Thyroid gland (tissue), 4 donors: ENCODE data around the gene KCNRG. TPM values are rescaled to one million over a fixed set of nuclear protein-coding genes. Genes with fewer than 3 reads are reported as not detected.

ENCODE experiments used
- DNase-seq, 2 donors: peaks; one replicate each; pipeline ENCODE4 v3.0.0-alpha.2; 2019
- H3K27ac ChIP-seq, 3 donors: fragments of 200-600 bp; sonication (generic); 1 replicate in 2 of 3; 2 replicates in 1 of 3; pipeline ENCODE4 v1.5.1; 2016 to 2019; ENCODE audit warnings: mild to moderate bottlenecking in 1 of 3, moderate library complexity in 1 of 3
- H3K27me3 ChIP-seq: fragments of 200-600 bp; sonication (generic); one replicate; pipeline ENCODE4 v1.5.1; 2019
- H3K36me3 ChIP-seq, 2 donors: fragments of 200-600 bp; sonication (generic); one replicate each; pipeline ENCODE4 v1.5.1; 2016 to 2019
- H3K4me1 ChIP-seq, 2 donors: fragments of 200-600 bp; sonication (generic); one replicate each; pipeline ENCODE4 v1.5.1; 2017 to 2019
- H3K4me3 ChIP-seq, 3 donors: fragments of 200-600 bp; sonication (generic); replicated peaks in 1 of 3; 1 replicate in 2 of 3; 2 replicates in 1 of 3; pipeline ENCODE4 v1.5.1; 2016; ENCODE audit warnings: mild to moderate bottlenecking in 1 of 3
- H3K9me3 ChIP-seq: fragments of 200-600 bp; sonication (generic); one replicate; pipeline ENCODE4 v1.5.1; 2017
- CTCF ChIP-seq, 6 experiments: fragments of 200-600 bp in 3 of 6; fragments of 450-650 bp in 3 of 6; sonication (generic) in 3 of 6; IDR thresholded peaks; one replicate each; pipeline ENCODE4 v1.5.1; 2016 to 2019; ENCODE audit warnings: antibody characterized with exemption in 6 of 6, mild to moderate bottlenecking in 2 of 6, inconsistent platforms in 1 of 6, moderate library complexity in 1 of 6
- POLR2A ChIP-seq, 2 donors: fragments of 450-650 bp; IDR thresholded peaks; one replicate each; pipeline ENCODE4 v1.6.1; 2017; ENCODE audit warnings: antibody characterized with exemption in 2 of 2, mild to moderate bottlenecking in 2 of 2, moderate library complexity in 1 of 2
- WGBS, 2 donors: methylation state at CpG; one replicate each; pipeline ENCODE4 v1.1.5; 2017; 5-methylcytosine and 5-hydroxymethylcytosine counted together
- intact Hi-C: fragments of 100-400 bp; cut with DNase I; formaldehyde crosslinking; loops from one replicate; pipeline ENCODE4 v1.15.1; 2023
- total RNA-seq, 4 donors: library from RNA; depleted of rRNA; stranded (reverse); fragments of >200 nt; gene quantifications; one replicate each; pipeline ENCODE4 v1.2.3, GENCODE V29; 2016

KCNRG gene, protein sequence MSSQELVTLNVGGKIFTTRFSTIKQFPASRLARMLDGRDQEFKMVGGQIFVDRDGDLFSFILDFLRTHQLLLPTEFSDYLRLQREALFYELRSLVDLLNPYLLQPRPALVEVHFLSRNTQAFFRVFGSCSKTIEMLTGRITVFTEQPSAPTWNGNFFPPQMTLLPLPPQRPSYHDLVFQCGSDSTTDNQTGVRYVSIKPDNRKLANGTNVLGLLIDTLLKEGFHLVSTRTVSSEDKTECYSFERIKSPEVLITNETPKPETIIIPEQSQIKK
- 1 to 10 TPM; 1.0 to 5.8 (median 2.6) TPM for total RNA-seq

GRCh38 chr13:50015258-50015657 is at the start of gene KCNRG:
Gene KCNRG, plus strand, starts transcription at chr13:50015444. Its CDS starts 50 bp downstream, at chr13:50015494.
- intact Hi-C loops = no loop called here
- Histone ChIP-seq H3K27ac (no peak within 1 kb of the TSS), H3K9me3 (no peaks in the 10 kb centered on the region), H3K4me1 (no peaks in the 10 kb centered on the region), H3K4me3 (no peak within 1 kb of the TSS), H3K27me3 (no peaks in the 10 kb centered on the region), H3K36me3 (peaks cover 4 to 14% of the 10 kb centered on the region in 2 donors)
- no peak for TF ChIP-seq CTCF (IDR thresholded peaks at IDR 0.05)
- no peak for TF ChIP-seq POLR2A (IDR thresholded peaks at IDR 0.05)
- DNase-seq = no peak
- WGBS, 2 donors = 67 to 68% methylated on average over 5 of the region's 5 CpGs

GRCh38 chr13:49967456-49967855 is 47.8 kb upstream of the KCNRG start:
- H3K9me3 ChIP-seq = no peaks in the 10 kb centered on the region
- TF ChIP-seq POLR2A (IDR thresholded peaks at IDR 0.05) (no peak), CTCF (IDR thresholded peaks at IDR 0.05) (no peak)
- no peaks in the 10 kb centered on the region for H3K36me3 ChIP-seq
- H3K27ac ChIP-seq = no peak overlapping the region
- H3K4me1 ChIP-seq = no peaks in the 10 kb centered on the region
- DNase-seq = no peak
- H3K27me3 ChIP-seq = no peaks in the 10 kb centered on the region
- intact Hi-C loops = no loop called here
- H3K4me3 ChIP-seq = no peak overlapping the region
- WGBS, 2 donors = 94 to 96% methylated on average over 4 of the region's 4 CpGs

GRCh38 chr13:49972709-49973108 is 42.5 kb upstream of the KCNRG start:
- Histone ChIP-seq H3K27me3 (no peaks in the 10 kb centered on the region), H3K36me3 (no peaks in the 10 kb centered on the region), H3K9me3 (no peaks in the 10 kb centered on the region), H3K4me3 (no peak overlapping the region), H3K4me1 (no peaks in the 10 kb centered on the region), H3K27ac (no peak overlapping the region)
- DNase-seq = no peak
- 88 to 94% methylated on average over 4 of the region's 4 CpGs for WGBS, 2 donors
- TF ChIP-seq POLR2A (IDR thresholded peaks at IDR 0.05) (no peak), CTCF (IDR thresholded peaks at IDR 0.05) (no peak)
- intact Hi-C loops = loop anchor here (10.0 kb wide), 2 partner anchors 942 to 1092 kb away; no protein-coding TSS in a partner anchor

DNA sequence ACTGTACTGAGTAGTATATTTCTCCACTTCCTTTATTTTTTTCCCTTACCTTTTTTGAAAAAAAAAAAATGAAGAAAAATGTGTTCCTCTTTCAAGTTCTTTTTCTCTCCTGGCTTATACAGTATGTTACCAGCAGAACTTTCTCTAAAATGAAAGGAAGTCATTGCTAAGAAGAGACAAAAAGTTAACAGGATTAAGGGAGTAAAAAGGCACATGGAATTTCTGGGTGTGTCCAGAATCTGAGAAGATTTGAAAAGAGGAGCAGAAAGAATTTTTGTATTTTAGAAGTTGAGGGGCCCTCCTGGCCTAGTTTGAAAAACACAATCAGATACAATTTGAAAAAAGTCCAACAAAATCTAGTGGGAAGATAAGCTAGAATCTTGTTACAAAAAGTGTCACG is 39.4 kb upstream of the KCNRG start:
- WGBS, 2 donors = 86 to 88% methylated on average over 1 of the region's 1 CpG
- H3K9me3 ChIP-seq = no peaks in the 10 kb centered on the region
- no peak overlapping the region for H3K4me3 ChIP-seq
- no peak overlapping the region for H3K27ac ChIP-seq
- no peaks in the 10 kb centered on the region for H3K4me1 ChIP-seq
- no peak for TF ChIP-seq POLR2A (IDR thresholded peaks at IDR 0.05)
- no peak for TF ChIP-seq CTCF (IDR thresholded peaks at IDR 0.05)
- no peak for DNase-seq
- H3K27me3 ChIP-seq = no peaks in the 10 kb centered on the region
- H3K36me3 ChIP-seq = no peaks in the 10 kb centered on the region
- intact Hi-C loops = loop anchor here (10.0 kb wide), 2 partner anchors 939 to 1089 kb away; no protein-coding TSS in a partner anchor
